B cell (primary cell): ENCODE data around the gene OPA1. TPM values are rescaled to one million over a fixed set of nuclear protein-coding genes. Genes with fewer than 3 reads are reported as not detected.

Experiments used
- ATAC-seq: fragments of 200-7000 bp; cut with Tn5 transposase; one replicate; pipeline ENCODE4 v1.10.0; 2021; ENCODE audit warnings: low read depth, mild to moderate bottlenecking, moderate number of reproducible peaks, moderate library complexity
- CTCF ChIA-PET: fragments of 350-600 bp; sonication (Branson Sonifier 250); formaldehyde crosslinking; loops from one replicate; lab custom pipeline; 2021; ENCODE audit warnings: antibody characterized with exemption, inconsistent platforms; lab: Charles Lee
- POLR2A ChIA-PET: fragments of 350-600 bp; sonication (Branson Sonifier 250); formaldehyde crosslinking; loops from one replicate; lab custom pipeline; 2021; ENCODE audit warnings: antibody characterized with exemption; lab: Charles Lee
- DNase-seq: peaks from one replicate; pipeline ENCODE4 v3.0.0; 2013
- H2AFZ ChIP-seq: 2 replicates; pipeline ENCODE4 v1.6.1; 2012; ENCODE audit warnings: mild to moderate bottlenecking, low read depth, low read length; ENCODE audit not compliant: insufficient read depth, poor library complexity, severe bottlenecking
- H3K27ac ChIP-seq, 2 donors: 1 replicate in 1 of 2; 2 replicates in 1 of 2; pipeline ENCODE4 v1.5.1; 2012 to 2013; ENCODE audit warnings: low read length in 2 of 2, mild to moderate bottlenecking in 2 of 2, moderate library complexity in 1 of 2
- H3K27me3 ChIP-seq, 4 experiments: fragments of 200-600 bp in 1 of 4; sonication (generic) in 1 of 4; replicated peaks in 1 of 4; 1 replicate in 2 of 4; 2 replicates in 2 of 4; pipeline versions ENCODE4 v1.6.1 to v1.7.0; 2013 to 2016; ENCODE audit warnings: low read length in 3 of 4, mild to moderate bottlenecking in 2 of 4, mixed read lengths in 1 of 4, moderate library complexity in 1 of 4; ENCODE audit not compliant: insufficient read depth in 4 of 4, control insufficient read depth in 3 of 4; ENCODE audit errors: control extremely low read depth in 1 of 4
- H3K36me3 ChIP-seq, 2 experiments: replicated peaks in 1 of 2; 1 replicate in 1 of 2; 2 replicates in 1 of 2; pipeline versions ENCODE4 v1.6.1 to v1.7.1; 2013; ENCODE audit warnings: low read length in 1 of 2; ENCODE audit not compliant: insufficient read depth in 2 of 2, control insufficient read depth in 1 of 2; ENCODE audit errors: control extremely low read depth in 1 of 2, extremely low read depth in 1 of 2
- H3K4me1 ChIP-seq, 2 donors: fragments of 200-600 bp in 1 of 2; sonication (generic) in 1 of 2; 1 replicate in 1 of 2; 2 replicates in 1 of 2; pipeline versions ENCODE4 v1.5.1 to v1.6.1; 2013 to 2017; ENCODE audit warnings: low read length in 2 of 2; ENCODE audit not compliant: control insufficient read depth in 2 of 2, insufficient read depth in 2 of 2
- H3K4me2 ChIP-seq: replicated peaks from 2 replicates; pipeline ENCODE3; 2012; ENCODE audit warnings: mild to moderate bottlenecking, low read depth, low read length; ENCODE audit not compliant: poor library complexity, severe bottlenecking
- H3K4me3 ChIP-seq, 5 experiments: fragments of 200-600 bp in 1 of 5; sonication (generic) in 1 of 5; 1 replicate in 3 of 5; 2 replicates in 2 of 5; pipeline versions ENCODE4 v1.5.1 to v1.7.0; 2011 to 2016; ENCODE audit warnings: low read length in 4 of 5, mild to moderate bottlenecking in 4 of 5, low read depth in 2 of 5, control low read depth in 1 of 5, moderate library complexity in 1 of 5; ENCODE audit not compliant: insufficient read depth in 1 of 5; ENCODE audit errors: control extremely low read depth in 1 of 5, extremely low read depth in 1 of 5
- H3K79me2 ChIP-seq: fragments of 200-600 bp; sonication (generic); one replicate; pipeline ENCODE4 v1.6.0; 2016; ENCODE audit warnings: low read length; ENCODE audit not compliant: control insufficient read depth, insufficient read depth
- H3K9ac ChIP-seq: fragments of 200-600 bp; sonication (generic); 2 replicates; pipeline ENCODE4 v1.6.1; 2017; ENCODE audit warnings: mild to moderate bottlenecking, low read length, moderate library complexity
- H3K9me3 ChIP-seq, 3 donors: one replicate each; pipeline versions ENCODE4 v1.6.1 to v1.7.1; 2013; ENCODE audit warnings: low read length in 2 of 3; ENCODE audit not compliant: control insufficient read depth in 2 of 3, insufficient read depth in 1 of 3; ENCODE audit errors: control extremely low read depth in 1 of 3
- H4K20me1 ChIP-seq: 2 replicates; pipeline ENCODE4 v1.6.0; 2012; ENCODE audit warnings: mild to moderate bottlenecking, low read length; ENCODE audit not compliant: insufficient read depth, control insufficient read depth, poor library complexity, severe bottlenecking
- H3K27ac Mint-ChIP-seq: one replicate; pipeline ENCODE4 v1.8.0; 2021; ENCODE audit warnings: mixed read lengths
- H3K27me3 Mint-ChIP-seq: one replicate; pipeline ENCODE4 v1.8.0; 2021; ENCODE audit warnings: mixed read lengths
- H3K4me1 Mint-ChIP-seq: one replicate; pipeline ENCODE4 v1.8.0; 2021; ENCODE audit warnings: mixed read lengths
- H3K4me3 Mint-ChIP-seq: one replicate; pipeline ENCODE4 v1.8.0; 2021; ENCODE audit warnings: mixed read lengths
- H3K9me3 Mint-ChIP-seq: one replicate; pipeline ENCODE4 v1.8.0; 2022; ENCODE audit warnings: mixed read lengths; ENCODE audit not compliant: insufficient read depth
- EZH2 ChIP-seq: IDR thresholded peaks from 2 replicates; pipeline ENCODE4 v1.6.1; 2012; ENCODE audit warnings: borderline replicate concordance, low read depth, mild to moderate bottlenecking, moderate library complexity, low read length; ENCODE audit not compliant: insufficient read depth, poor library complexity, severe bottlenecking
- WGBS: methylation state at CpG from one replicate; pipeline ENCODE4 v1.1.5; 2013; ENCODE audit warnings: missing lambda C conversion rate; ENCODE audit not compliant: insufficient coverage; 5-methylcytosine and 5-hydroxymethylcytosine counted together
- intact Hi-C: fragments of 100-400 bp; cut with micrococcal nuclease; formaldehyde crosslinking; loops from one replicate; pipeline ENCODE4 v1.10.0; 2022
- polyA plus RNA-seq: library from polyadenylated mRNA; depleted of rRNA; stranded (reverse); fragments of >200 nt; gene quantifications from 2 replicates; pipeline ENCODE4 v1.2.3, GENCODE V29; 2012
- total RNA-seq, 2 donors: library from RNA; stranded (reverse); fragments of 120-200 nt in 1 of 2; gene quantifications; 1 replicate in 1 of 2; 2 replicates in 1 of 2; pipeline versions ENCODE4 v1.2.3 to v1.2.4, GENCODE V29; 2013 to 2022
- TF ChIP-seq, protein P1 (sequence below): fragments of 200-600 bp; IDR thresholded peaks from one replicate; pipeline ENCODE4 v1.8.0; 2022; ENCODE audit warnings: antibody characterized with exemption, mild to moderate bottlenecking

Gene OPA1
- total and polyA plus RNA-seq, 2 donors (not counting 1 experiment from before 2014, with no cell fraction given): 9.1 to 62.8 TPM

DNA sequence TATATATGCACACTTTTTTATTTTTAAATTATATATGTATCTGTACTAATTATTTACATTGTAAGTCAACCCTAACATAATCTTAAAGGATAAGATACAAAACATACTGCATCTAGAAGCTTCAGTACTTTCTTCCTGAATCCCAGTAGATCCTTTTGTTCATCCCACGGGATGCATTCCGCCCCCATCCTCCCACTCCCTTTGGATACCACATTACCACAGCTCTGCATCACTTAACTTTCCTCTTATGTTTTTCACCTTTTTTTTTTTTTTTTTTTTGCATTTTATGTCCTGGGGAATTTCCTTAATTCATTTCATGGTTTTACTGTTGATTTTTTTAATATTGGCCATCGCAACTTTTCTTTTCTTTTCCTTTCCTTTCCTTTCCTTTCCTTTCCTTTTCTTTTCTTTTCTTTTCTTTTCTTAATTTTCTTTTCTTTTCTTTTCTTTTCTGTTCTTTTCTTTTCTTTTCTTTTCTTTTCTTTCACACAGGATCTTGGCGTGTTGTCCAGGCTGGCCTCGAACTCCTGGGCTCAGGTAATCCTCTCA, 3.0 kb downstream of the OPA1 start:
- no peaks in the 10 kb centered on the region for H3K27me3 Mint-ChIP-seq
- H3K9me3 Mint-ChIP-seq: no peaks in the 10 kb centered on the region
- no peaks in the 10 kb centered on the region for H3K27me3 ChIP-seq
- H3K4me1 ChIP-seq: peaks cover 20 to 23% of the 10 kb centered on the region in 2 donors
- peaks cover 36% of the 10 kb centered on the region for H4K20me1 ChIP-seq
- ATAC-seq: no peak
- no peak overlapping the region for H3K27ac Mint-ChIP-seq
- peaks cover 97% of the 10 kb centered on the region for H3K79me2 ChIP-seq
- H3K4me3 Mint-ChIP-seq: no peak overlapping the region
- 93% methylated on average over 2 of the region's 5 CpGs for WGBS
- DNase-seq: no peak
- no peak overlapping the region for H3K4me3 ChIP-seq
- no peak overlapping the region for H3K9ac ChIP-seq
- no peak overlapping the region for H3K4me2 ChIP-seq
- CTCF ChIA-PET: no interaction called here
- intact Hi-C loops: no loop called here
- POLR2A ChIA-PET: no interaction called here
- peaks cover 60% of the 10 kb centered on the region for H3K4me1 Mint-ChIP-seq
- TF ChIP-seq, protein P1, sequence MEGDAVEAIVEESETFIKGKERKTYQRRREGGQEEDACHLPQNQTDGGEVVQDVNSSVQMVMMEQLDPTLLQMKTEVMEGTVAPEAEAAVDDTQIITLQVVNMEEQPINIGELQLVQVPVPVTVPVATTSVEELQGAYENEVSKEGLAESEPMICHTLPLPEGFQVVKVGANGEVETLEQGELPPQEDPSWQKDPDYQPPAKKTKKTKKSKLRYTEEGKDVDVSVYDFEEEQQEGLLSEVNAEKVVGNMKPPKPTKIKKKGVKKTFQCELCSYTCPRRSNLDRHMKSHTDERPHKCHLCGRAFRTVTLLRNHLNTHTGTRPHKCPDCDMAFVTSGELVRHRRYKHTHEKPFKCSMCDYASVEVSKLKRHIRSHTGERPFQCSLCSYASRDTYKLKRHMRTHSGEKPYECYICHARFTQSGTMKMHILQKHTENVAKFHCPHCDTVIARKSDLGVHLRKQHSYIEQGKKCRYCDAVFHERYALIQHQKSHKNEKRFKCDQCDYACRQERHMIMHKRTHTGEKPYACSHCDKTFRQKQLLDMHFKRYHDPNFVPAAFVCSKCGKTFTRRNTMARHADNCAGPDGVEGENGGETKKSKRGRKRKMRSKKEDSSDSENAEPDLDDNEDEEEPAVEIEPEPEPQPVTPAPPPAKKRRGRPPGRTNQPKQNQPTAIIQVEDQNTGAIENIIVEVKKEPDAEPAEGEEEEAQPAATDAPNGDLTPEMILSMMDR: peak; percentile 25
- no peak for TF ChIP-seq EZH2
- H3K9me3 ChIP-seq: no peaks in the 10 kb centered on the region
- H3K27ac ChIP-seq: no peak overlapping the region
- peaks cover 2 to 19% of the 10 kb centered on the region in 2 experiments for H3K36me3 ChIP-seq
- H2AFZ ChIP-seq: no peak overlapping the region

DNA sequence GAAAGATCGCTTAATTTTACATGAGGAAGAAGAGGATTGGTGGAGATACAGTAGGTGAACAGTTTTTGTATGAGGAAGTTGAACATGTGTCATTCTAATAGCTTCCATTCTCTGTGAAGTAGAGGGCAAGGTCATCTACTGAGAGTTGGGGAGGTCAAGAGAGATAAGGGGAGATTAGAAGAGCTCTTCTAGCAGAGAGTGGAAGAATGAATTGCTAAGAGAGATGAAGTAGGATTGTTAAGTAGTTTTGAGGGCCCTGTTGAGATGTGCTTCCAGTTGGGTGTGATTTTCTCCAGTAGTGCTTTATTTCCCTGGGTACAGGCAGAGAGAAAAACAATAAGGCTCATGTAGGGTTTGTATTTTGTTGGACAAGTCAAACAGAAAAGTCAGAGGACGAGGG, 5.2 kb downstream of the OPA1 start:
- peaks cover 99% of the 10 kb centered on the region for H3K79me2 ChIP-seq
- POLR2A ChIA-PET: no interaction called here
- 100% methylated on average over 2 of the region's 2 CpGs for WGBS
- no peaks in the 10 kb centered on the region for H3K9me3 ChIP-seq
- H3K4me3 Mint-ChIP-seq: no peak overlapping the region
- peaks cover 12 to 15% of the 10 kb centered on the region in 2 donors for H3K4me1 ChIP-seq
- no peak overlapping the region for H3K4me2 ChIP-seq
- no peak overlapping the region for H3K27ac ChIP-seq
- TF ChIP-seq, protein P1: no peak
- peaks cover 52% of the 10 kb centered on the region for H3K4me1 Mint-ChIP-seq
- no peak overlapping the region for H3K9ac ChIP-seq
- no peaks in the 10 kb centered on the region for H3K27me3 ChIP-seq
- no peak for DNase-seq
- no peaks in the 10 kb centered on the region for H3K27me3 Mint-ChIP-seq
- no peak overlapping the region for H2AFZ ChIP-seq
- intact Hi-C loops: no loop called here
- no peak overlapping the region for H3K4me3 ChIP-seq
- H3K36me3 ChIP-seq: peaks cover 3 to 19% of the 10 kb centered on the region in 2 experiments
- H3K27ac Mint-ChIP-seq: no peak overlapping the region
- peaks cover 52% of the 10 kb centered on the region for H4K20me1 ChIP-seq
- H3K9me3 Mint-ChIP-seq: no peaks in the 10 kb centered on the region
- no peak for ATAC-seq
- CTCF ChIA-PET: interaction anchor here (1.5 kb wide), 1 partner anchor 14 kb away, joined by 4 read pairs; no protein-coding TSS in a partner anchor
